Amygdala (tissue), 56 donors: ENCODE results near the gene SPIB.

Experiments
- DNase-seq, 56 donors: peaks; one replicate each; lab custom pipeline; 2025; lab: John Stamatoyannopoulos, UW

SPIB gene

GRCh38 chr19:50417111-50418081 is 1.3 kb upstream of the SPIB start:
- no peak for DNase-seq

- DNase-seq = no peak
Measured at GRCh38 chr19:50419022-50419579, 363 bp downstream of the SPIB start.

GRCh38 chr19:50419580-50420035 is 870 bp downstream of the SPIB start:
- DNase-seq = no peak

- DNase-seq = no peak
Measured at GRCh38 chr19:50420127-50420526, 1.4 kb downstream of the SPIB start.

GRCh38 chr19:50420808-50421207 is 2.1 kb downstream of the SPIB start:
- no peak for DNase-seq

GRCh38 chr19:50422397-50423278 is 3.9 kb downstream of the SPIB start:
- DNase-seq = no peak

GRCh38 chr19:50423279-50424113 is 4.8 kb downstream of the SPIB start:
- no peak for DNase-seq

- no peak for DNase-seq
Measured at GRCh38 chr19:50425581-50425980, 6.8 kb downstream of the SPIB start.

GRCh38 chr19:50427318-50427925 is 8.7 kb downstream of the SPIB start:
- no peak for DNase-seq

- DNase-seq = peak in 54 of 56 donors; percentile 10 to 90 (median 64)
Measured at GRCh38 chr19:50427997-50428425, 9.3 kb downstream of the SPIB start.

GRCh38 chr19:50428772-50429463 is 10.2 kb downstream of the SPIB start:
- no peak for DNase-seq

- DNase-seq = no peak
Measured at GRCh38 chr19:50430888-50431342, 12.2 kb downstream of the SPIB start.

- DNase-seq = peak in 55 of 56 donors; percentile 5 to 88 (median 66)
Measured at GRCh38 chr19:50431343-50432220, 12.8 kb downstream of the SPIB start.

- peak in 1 of 56 donors; percentile 40 for DNase-seq
Measured at GRCh38 chr19:50432221-50433028, 13.7 kb downstream of the SPIB start, which contains the start of gene MYBPC2. Gene MYBPC2 (plus strand): TSS chr19:50432892. CDS start chr19:50432954, 62 bp downstream.

GRCh38 chr19:50433201-50434180 is 14.8 kb downstream of the SPIB start:
- no peak for DNase-seq
